NCI-H1092 treated with DMSO at 0.1 percent for 48 hours (cell line): ENCODE results near the gene TBC1D10A.
"Not testable (repeated sequence)": the region's sequence is repeated elsewhere in the genome, so short reads cannot be mapped to it uniquely, and the experiment has no call there.

Experiments
- DNase-seq: peaks from one replicate; lab custom pipeline; 2025; lab: John Stamatoyannopoulos, UW

Gene TBC1D10A

DNA sequence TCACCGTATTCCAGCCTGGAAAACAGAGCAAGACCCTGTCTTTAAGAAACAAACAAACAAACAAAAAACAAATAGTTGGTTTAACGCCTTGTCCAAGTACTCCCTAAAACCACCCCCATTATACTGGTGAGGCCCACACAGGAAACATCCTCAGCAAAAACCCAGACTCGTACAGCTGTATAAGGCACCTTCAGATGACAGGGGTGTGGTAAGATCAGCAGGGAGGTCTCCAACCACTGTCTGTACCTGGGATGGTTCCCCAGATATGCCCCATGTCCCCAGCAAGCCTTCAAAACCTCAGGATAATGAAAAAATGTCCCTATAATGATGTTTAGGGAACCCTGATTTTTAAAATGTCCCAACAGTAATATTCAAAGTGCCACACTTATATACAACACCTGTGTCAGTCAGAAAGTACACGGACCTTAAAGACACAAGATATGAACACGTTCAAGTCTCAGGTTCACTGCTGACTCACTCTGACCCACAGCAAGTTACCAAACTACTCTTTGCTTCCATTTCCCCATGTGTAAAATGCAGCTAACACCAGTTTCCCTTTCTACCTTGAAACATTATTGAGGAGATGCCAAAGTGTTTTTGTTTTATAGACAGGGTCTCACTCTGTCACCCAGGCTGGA is 20.6 kb upstream of the TBC1D10A start:
- DNase-seq: no peak

DNA sequence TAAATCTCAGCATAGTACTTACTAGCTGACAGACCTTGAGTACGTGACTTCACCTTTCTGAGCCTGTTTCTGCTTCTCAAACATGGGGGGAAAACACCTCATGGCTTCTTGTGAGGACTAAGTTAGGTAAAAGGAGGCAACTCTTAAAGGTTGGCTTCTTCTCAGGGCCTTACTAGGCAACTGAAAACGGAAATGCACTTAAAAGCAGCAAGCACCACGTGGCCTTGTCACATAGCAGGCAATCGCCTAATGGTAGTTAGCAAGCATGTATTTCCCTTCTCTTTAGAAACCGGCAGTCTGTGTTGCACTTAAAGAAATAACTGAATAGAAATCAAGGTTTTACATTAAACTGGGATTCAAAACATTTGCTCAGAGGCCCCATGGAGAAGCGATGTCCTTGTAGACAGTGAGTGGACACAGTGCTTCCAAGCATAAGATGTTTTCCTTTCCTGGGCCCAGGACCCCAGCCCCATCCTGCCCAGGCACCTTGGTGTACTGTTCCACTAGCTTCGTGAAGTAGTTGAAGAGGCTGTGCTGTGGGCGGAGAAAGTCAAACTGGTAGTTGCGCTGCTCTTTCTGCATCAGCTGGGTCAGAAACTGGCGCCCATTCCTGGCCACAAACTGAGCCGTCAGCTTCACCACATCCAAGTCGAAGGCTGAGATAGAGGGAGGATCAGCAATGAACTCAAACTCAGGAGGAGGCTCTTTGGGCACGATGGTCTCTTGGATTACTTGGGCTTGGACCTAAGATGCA is 17.9 kb upstream of the TBC1D10A start:
- no peak for DNase-seq

DNA sequence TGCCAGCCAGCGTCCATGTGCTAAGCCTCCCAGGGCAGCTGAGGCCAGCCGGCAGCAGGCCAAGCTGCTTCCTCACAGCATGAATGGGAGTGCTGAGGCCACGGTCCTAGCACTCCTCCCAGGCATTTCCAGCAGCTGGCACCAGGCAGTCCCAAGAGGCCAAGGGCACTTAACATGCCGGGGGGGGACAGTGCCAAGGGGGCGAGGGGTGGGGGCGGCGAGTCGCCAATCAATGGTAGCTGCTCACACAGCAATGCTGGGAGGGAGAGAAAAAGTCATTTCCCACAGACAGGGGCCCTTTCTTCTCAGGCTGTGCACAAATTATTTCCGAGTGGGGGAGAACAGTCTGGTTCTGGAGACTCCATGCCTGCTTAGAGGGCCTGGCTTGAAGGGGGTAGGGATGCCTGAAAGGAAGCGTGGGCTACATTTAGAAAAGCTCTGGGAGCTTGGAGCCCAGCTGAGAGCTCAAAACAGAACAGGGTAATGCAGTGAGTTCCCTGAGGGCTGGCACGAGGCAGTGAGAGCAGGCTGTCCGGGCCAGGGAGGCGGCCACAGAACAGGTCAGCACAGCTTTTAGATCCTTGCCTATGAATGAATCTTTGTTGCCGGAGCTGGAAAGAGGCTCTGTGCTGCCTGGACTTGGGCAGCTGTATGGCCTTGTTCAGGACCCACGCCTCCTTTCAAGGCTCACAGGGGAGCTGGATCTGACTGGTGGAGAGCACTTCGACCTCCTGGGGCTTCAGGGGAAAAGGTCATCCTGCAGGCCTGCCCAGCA is 14.4 kb upstream of the TBC1D10A start:
- no peak for DNase-seq

DNA sequence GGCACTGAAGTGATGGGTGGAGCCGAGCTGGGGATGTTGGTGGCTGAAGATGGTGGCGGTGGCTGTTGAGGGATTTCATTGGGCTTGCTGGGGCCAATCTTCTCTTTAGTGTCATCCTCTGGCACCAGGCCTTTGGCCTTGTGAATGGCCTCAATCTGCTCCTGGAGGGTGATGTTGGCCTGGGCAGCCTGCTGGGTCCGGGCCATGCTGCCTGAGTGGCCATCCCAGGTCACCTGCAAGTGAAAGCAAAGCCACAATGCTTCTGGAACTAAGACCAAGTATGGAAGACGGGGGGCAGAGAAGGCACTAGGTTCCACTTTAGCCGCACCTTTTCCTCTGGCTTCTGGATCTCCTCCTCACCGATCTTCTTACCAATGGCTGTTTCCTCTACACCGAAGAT is 12.1 kb upstream of the TBC1D10A start:
- DNase-seq: no peak

DNA sequence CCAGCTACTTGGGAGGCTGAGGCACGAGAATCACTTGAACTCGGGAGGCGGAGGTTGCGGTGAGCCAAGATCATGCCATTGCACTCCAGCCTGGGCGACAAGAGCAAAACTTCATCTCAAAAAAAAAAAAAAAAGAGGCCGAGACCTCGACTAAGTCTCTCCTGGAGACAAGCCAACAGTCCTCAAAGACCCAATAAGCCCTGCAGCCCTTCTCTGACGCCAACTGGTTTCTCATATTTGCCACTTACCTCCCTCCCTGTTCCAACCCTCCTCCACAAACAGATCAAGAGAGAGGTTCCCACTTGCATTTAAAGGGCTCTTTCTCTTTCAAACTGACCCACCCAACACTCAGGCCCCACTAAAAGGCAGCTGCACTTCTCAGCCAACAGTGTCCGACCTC is 11.6 kb upstream of the TBC1D10A start:
- not testable (repeated sequence) for DNase-seq

DNA sequence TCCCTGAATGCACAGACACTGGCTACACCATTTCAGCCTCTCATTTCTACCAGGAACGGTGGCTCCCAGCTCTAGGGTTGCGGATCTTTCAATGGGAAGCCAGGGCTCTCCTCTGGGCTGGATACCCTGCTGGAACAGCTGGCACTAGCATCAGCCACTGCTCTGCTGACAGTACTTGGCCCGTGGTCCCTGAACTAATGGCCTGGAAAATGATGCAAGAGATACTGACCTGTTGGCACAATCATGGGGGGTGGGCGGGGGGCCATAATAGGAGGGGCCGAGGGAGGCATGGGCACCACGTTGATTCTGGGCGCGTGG is 10.7 kb upstream of the TBC1D10A start:
- no peak for DNase-seq

DNA sequence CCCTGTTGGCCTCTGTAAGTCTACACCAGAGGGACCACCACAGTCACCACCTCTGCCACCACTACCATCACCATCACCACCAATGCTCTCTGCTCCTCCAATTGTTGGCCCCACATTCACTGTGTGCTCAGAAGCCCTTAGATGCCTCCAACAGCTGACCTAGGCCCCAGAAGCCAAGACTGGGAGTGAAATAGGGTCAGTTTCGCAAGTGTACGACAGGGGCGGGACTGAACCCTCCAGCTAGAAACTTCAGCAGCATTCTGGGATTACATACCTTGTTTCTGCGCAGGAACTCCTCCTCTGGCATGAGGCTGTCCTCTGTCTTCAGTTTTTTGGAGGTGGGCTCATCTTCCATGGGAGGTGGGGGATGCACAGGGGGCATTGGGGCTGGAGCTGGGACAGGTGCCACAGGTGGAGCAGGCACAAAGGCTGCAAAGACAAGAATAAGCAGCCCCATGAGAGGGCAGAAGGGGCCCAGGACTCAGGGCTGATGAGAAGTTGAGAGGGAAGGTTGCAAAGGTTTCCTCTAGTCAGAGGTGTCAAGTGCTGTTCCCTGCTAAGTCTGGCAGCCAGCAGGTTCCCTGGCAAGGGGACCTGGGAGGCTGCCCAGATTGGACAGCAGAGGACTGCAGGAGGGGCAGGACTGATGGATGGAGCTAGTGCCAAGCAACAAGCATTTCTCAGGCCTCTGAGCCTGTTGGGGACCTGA is 10.2 kb upstream of the TBC1D10A start:
- no peak for DNase-seq

DNA sequence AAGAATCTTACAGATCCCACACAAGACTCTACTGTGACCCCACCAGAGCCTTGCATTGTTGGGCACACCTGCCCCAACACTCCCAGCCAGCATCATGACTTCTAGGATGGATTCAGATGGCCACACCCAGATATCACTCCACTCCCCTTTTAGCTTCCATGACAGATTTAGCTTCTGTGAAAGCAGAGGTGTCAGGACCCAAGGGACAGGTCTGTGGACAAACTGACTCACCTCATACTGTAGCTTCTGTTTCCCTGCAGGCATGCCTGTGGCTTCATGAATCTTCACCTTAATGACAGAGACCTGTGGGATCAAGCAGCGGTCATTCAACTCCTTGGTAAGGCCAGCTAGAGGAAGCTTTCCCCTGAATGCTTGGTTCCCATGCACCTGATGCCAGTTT is 8.5 kb upstream of the TBC1D10A start:
- no peak for DNase-seq

DNA sequence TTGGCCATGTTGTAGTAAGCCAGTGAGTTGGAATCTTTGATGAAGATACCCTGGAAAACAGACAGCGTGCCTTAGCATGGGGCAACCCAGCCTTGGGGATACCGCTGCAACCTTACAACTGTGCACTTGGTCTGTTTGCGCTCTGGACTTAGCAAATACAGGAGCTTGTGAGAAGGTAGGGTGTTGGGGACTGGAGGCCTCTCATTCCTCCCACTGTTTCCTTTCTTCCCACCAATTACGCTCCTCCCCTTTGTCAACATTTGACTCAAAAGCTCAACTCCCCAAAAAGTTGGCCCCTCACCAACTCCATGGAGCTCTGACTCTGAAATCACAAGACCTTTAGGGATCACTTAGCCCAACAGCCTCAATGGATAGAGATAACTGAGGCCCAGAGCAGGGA is 7.9 kb upstream of the TBC1D10A start:
- DNase-seq: no peak

DNA sequence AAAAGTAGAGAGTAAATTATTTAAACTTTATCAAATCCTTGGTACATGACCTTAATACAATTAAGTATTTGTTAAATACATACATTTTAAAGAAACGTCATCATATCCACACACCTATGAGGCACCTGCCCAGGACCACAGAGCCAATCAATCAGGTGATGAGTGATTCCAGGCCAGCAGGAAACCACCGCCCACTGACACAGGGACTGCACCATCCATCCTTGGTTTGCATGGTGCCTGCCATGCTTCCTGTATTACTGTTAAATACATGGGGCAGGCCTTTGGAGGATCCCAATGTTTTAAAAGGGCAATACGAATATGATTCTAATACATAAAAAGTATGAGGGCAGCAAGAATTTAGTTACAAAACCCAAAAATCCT is 7.0 kb upstream of the TBC1D10A start:
- no peak for DNase-seq

DNA sequence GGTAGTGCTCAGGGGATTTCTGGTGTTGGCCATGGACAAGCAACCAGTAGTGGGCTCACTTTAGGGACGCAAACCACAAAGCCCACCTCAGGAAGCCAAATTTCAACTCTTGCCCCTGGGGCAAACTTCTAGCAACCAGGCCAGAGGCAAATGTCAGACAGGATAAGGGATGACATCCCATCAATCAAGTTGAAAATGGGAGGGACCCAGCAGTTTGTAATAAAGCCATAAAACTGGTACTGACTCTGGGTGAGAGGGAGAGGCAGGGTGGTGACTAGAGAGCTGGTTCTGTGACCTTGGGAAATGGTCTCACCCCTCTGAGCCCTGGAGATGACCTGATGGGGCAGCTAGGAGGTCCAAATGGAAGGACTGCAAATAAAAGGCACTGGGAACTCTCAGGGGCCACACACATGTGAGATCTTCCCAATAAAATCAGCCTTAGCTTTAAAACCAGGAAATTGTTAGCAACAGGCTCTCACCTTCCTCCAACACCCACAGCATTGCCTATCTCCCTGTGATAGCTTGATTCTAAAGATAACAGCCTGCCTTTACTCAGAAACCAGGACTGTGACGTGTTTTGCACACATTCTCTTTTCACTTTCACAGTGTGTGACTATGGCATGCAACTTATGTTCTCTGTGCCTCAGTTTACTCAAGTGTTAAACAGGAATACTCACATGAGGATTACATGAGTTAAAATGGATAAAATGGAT is 6.4 kb upstream of the TBC1D10A start:
- DNase-seq: no peak

DNA sequence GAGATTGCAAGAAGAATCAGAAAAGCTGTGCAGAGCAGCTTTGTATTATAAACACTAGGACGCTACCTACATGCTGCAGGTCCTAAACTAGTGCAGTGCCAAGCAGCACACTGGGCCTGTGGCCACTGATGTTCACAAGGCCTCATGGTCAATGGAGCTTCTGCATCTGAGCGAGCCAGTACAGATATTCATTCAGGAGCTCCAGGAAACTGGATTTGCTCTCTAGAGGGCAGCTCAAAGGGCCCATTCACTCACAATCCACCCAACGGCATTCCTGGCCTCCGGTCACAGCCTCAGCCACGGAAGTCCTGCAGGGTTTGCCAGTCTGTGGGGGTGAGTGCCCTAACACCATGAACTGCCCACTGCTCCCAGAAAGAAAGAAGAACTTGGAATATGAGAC is 5.8 kb upstream of the TBC1D10A start:
- DNase-seq: no peak

DNA sequence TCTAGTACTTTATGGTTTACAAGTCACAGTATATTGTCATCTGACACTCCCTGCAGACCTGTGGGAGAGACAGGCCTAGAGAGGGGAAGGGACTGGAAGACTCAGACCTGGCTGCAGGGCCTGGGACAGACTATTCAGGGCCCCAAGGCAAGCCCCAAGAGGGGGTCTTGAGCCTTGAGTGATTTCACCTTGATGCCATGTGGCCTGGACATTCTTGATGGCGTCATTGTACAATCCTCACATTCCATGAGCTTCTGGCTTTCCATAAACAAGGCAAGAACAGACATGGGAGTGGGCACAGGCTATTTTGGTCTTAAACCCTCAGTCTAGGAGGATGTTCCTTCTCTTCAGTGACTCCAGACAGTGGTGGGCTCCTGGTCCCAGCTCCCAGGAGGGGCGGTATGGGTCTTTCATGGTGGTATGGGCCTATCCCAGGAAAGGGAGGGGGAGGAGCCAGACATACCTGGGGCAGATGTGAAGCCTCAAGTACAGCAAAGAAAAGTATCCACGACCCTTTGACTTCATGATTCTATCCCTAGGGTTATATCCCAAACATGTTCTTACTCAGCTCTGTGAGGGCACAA is 1.8 kb upstream of the TBC1D10A start:
- no peak for DNase-seq

DNA sequence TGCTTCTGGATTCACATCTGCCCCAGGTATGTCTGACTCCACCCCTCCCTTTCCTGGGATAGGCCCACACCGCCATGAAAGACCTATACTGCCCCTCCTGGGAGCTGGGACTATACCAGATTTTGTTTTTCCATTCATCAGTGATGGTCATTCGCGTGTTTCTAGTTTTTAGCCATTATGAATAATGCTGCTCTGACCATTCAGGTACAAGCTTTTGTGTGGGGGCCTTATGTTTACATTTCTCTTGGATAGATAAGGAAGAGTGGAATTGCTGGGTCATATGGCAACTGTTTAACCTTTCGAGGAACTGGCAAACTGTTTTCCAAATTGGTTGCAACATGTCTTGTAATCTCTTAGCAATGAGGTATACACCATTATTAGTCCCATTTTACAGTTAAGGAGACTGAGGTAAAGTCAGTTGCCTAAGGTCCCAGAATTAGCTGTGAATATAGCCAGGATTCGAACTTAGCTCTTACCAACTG is 1.2 kb upstream of the TBC1D10A start:
- DNase-seq: no peak

DNA sequence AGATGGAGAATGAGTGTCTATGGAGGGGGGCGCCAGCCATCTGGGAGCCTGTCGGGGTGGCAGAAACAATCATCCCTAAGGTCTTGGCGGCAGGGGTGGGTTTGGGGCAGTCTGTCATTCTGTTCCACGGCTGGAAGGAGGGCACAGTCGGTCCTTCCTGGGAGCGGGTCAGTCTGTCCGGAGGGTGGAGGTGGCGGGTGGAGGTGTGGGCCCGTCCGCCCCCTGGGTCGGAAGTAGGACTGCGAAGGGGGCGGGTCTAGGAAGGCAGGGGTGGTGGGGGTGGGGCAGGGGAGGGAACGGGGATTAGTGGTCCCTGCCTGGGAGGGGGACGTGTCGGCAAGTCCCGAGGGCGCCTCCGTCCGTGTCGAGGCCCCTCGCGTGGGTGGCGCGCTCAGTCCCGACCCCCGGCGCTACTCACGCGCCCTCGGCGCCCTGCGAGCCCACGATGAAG is 461 bp downstream of the TBC1D10A start:
- no peak for DNase-seq

DNA sequence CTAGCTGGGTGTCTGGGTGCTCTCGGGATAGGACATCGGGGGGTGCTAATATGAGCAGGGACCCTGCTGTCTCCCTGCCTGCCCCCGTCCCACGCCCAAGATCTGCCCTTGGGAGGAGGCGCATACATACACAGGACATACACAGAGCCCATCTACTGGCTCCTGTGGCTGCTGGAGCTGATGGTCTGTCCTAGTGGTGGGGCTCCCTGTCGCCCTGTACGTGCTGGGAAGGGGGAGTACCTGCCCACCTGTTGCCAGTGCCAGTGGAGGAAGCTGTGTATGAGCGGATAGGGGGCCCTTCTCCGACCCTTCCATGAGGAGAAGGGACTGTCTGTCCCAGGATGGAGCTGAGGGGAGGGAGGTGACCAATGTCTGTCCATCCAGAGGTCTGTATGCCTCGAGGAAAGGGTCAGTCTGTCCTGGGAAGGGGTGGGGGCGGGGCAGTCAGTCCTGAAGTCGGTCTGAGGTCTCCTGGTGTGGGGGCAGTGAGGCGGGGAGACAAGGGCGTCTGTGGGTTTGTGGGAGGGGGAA is 952 bp downstream of the TBC1D10A start:
- no peak for DNase-seq

DNA sequence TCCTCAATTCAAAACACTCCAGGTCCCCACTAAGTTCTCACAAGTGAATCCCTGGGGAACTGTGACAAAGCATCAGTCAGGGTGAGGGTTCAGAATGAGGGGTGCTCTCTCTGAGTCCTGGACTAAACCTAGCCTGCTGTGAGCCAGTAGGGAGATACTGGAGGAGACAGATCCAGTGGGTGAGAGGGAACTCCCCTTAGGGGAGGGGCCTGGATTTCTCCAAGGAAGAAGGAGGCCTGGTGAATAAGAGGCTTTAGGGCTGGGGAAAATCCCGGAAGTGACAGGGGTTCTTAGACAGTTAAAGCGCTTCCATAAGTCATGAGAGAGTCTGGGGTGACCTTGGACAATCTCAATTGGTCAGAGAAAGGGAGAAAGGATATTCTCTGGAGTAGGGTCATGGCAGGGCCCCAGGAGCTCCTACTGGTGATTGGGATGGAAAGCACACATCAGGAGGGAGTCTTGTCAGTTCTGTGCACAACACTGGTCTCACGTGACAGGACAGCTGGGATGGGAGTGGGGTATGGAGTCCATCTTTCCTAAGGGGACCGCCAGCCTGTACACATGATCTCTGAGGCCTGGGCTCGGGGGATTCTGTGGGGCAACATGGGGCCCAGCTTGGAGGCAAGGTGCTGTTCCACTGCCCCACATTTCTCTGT is 1.5 kb downstream of the TBC1D10A start:
- no peak for DNase-seq

DNA sequence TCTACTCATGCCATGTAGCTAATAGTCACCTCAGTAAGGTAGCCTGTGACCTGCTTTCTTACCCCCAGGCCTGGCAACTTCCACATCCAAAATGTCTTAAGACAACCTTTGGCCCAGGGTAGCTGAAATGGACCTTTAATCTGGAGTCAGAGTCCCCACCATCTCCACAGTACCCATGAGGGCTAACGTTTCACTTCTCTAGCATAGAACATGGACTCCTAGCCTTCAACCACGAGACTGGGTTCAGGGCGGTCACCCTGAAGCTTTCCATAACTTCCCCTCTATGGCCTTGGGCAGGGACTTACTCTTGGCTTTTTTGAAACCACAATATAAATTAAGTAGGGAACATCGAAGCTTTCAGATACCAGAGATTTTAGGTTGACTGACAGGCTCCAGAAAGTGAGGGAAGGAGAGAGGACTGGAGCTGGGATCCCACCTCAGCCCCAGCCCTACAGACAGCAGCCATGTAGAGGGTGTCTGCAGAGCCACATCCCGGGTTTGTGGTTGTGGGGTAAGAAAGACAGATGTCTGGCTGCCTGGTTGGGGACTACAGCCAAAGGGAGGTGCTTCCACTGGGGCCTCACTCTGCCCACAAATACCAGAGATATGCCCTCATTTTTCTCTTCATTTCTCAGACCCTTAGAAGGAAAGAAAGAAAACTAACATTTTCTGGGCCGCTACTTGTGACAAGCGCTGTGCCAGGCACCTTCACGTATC is 2.6 kb downstream of the TBC1D10A start:
- DNase-seq: no peak

DNA sequence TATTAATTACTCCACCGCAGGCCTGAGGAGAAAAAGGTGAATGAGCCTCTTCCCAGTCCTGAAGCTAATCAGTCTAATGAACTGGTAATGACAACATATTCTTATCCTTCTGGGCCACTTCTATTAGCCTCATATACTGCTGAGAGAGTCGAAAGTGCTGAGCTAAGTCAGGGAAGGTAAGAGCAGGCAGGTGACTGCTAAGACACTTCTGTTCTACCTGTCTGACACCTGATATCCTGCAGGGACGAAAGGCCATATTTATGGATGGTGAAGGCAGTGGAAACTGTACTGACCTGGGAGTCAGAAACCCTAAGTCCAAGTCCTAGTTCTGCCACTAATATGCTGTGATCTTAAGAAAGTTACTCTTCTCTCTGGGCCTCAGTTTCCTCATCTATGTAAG is 3.5 kb downstream of the TBC1D10A start:
- DNase-seq: no peak

DNA sequence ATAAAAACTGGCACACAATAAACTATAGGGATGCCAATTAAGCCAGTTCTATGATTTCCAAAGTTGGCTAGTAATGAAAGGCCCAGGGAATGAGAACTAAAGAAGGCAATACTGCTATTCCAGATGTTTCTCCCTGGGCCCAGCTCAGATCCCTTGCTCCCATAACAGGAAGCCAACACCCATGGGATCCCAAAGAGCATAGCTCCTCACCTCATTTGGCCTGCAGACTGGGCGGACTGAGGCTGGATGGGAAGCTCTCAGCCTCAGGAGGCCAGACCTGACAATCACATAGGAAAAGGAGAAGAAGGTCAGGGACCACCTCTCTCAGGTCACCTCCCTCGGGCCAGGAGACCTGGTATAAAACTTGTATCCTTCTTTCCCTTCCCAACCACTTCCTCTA is 5.3 kb downstream of the TBC1D10A start:
- DNase-seq: no peak
